GM18511 (cell line): ENCODE results near the gene KATNA1.
A peak's percentile ranks its signal among the peaks of the same experiment; 100 is the strongest.
"Not testable (repeated sequence)": the region's sequence is repeated elsewhere in the genome, so short reads cannot be mapped to it uniquely, and the experiment has no call there.

Experiments
- ATAC-seq: cut with Tn5 transposase; IDR thresholded peaks from one replicate; pipeline ENCODE4 v1.9.1; 2021; ENCODE audit warnings: mild to moderate bottlenecking, moderate library complexity; ENCODE audit not compliant: unreplicated experiment

The KATNA1 gene

GRCh38 chr6:149648148-149649145, at the start of gene KATNA1:
Gene KATNA1 (minus strand): TSS chr6:149648714. CDS start chr6:149638547, 10,167 bp downstream.
- ATAC-seq = peak; percentile 90

GRCh38 chr6:149698175-149698574, 49.7 kb upstream of the KATNA1 start:
- no peak for ATAC-seq

GRCh38 chr6:149696901-149697300, 48.4 kb upstream of the KATNA1 start:
- no peak for ATAC-seq

- ATAC-seq = no peak
Observed at GRCh38 chr6:149694921-149695320, 46.4 kb upstream of the KATNA1 start.

GRCh38 chr6:149691201-149691600, 42.7 kb upstream of the KATNA1 start:
- ATAC-seq = no peak

GRCh38 chr6:149686230-149686629, 37.7 kb upstream of the KATNA1 start:
- ATAC-seq = no peak

- ATAC-seq = no peak
Observed at GRCh38 chr6:149683256-149683859, 34.8 kb upstream of the KATNA1 start.

GRCh38 chr6:149681845-149682244, 33.3 kb upstream of the KATNA1 start:
- not testable (repeated sequence) for ATAC-seq

- ATAC-seq = no peak
Observed at GRCh38 chr6:149681209-149681608, 32.7 kb upstream of the KATNA1 start.

- ATAC-seq = peak; percentile 60
Observed at GRCh38 chr6:149680503-149680902, 32.0 kb upstream of the KATNA1 start.

- ATAC-seq = not testable (repeated sequence)
Observed at GRCh38 chr6:149672265-149672664, 23.8 kb upstream of the KATNA1 start.

GRCh38 chr6:149660028-149660427, 11.5 kb upstream of the KATNA1 start:
- no peak for ATAC-seq

GRCh38 chr6:149657441-149657840, 8.9 kb upstream of the KATNA1 start:
- no peak for ATAC-seq

GRCh38 chr6:149651056-149651455, 2.5 kb upstream of the KATNA1 start:
- ATAC-seq = peak; percentile 38

- no peak for ATAC-seq
Observed at GRCh38 chr6:149646599-149646998, 1.9 kb downstream of the KATNA1 start.

GRCh38 chr6:149642829-149643580, 5.5 kb downstream of the KATNA1 start:
- ATAC-seq = no peak

GRCh38 chr6:149636124-149636523, 12.4 kb downstream of the KATNA1 start:
- ATAC-seq = no peak

GRCh38 chr6:149634315-149634714, 14.2 kb downstream of the KATNA1 start:
- no peak for ATAC-seq

GRCh38 chr6:149628875-149629510, 19.5 kb downstream of the KATNA1 start:
- peak; percentile 93 for ATAC-seq

GRCh38 chr6:149627672-149628071, 20.8 kb downstream of the KATNA1 start:
- ATAC-seq = no peak

GRCh38 chr6:149615805-149616204, 32.7 kb downstream of the KATNA1 start:
- ATAC-seq = no peak
